Naive thymus-derived CD8-positive, alpha-beta T cell (primary cell): ENCODE results near the gene CERKL. TPM values are rescaled to one million over a fixed set of nuclear protein-coding genes. Genes with fewer than 3 reads are reported as not detected.

Experiments used
- ATAC-seq, 2 donors: fragments of 150-1000 bp; cut with Tn5 transposase in 1 of 2; sonication (Bioruptor Pico), chemical (Tn5 transposase) in 1 of 2; 1 replicate in 1 of 2; 2 replicates in 1 of 2; pipeline ENCODE4 v1.10.0; 2021; ENCODE audit warnings: mild to moderate bottlenecking in 2 of 2, moderate library complexity in 2 of 2
- POLR2A ChIA-PET: fragments of 350-600 bp; sonication (Branson Sonifier 250); formaldehyde crosslinking; loops from one replicate; lab custom pipeline; 2021; ENCODE audit warnings: antibody characterized with exemption; lab: Charles Lee
- DNase-seq, 10 donors: peaks; one replicate each; pipeline versions ENCODE4 v3.0.0 to v3.0.0-alpha.2; 2020 to 2022
- H3K27ac Mint-ChIP-seq, 10 donors: one replicate each; pipeline ENCODE4 v1.8.0; 2020 to 2022; ENCODE audit warnings: mild to moderate bottlenecking in 10 of 10, mixed read lengths in 10 of 10, moderate library complexity in 4 of 10, inconsistent platforms in 1 of 10
- H3K27me3 Mint-ChIP-seq, 5 donors: one replicate each; pipeline ENCODE4 v1.8.0; 2021 to 2022; ENCODE audit warnings: mixed read lengths in 5 of 5
- H3K36me3 Mint-ChIP-seq, 3 donors: one replicate each; pipeline ENCODE4 v1.8.0; 2020 to 2022; ENCODE audit warnings: mixed read lengths in 3 of 3, mild to moderate bottlenecking in 2 of 3, inconsistent platforms in 1 of 3
- H3K4me1 Mint-ChIP-seq, 4 donors: one replicate each; pipeline ENCODE4 v1.8.0; 2021 to 2022; ENCODE audit warnings: mixed read lengths in 4 of 4
- H3K4me3 Mint-ChIP-seq, 10 donors: one replicate each; pipeline ENCODE4 v1.8.0; 2020 to 2022; ENCODE audit warnings: mild to moderate bottlenecking in 10 of 10, mixed read lengths in 10 of 10, moderate library complexity in 6 of 10, inconsistent platforms in 1 of 10
- H3K9me3 Mint-ChIP-seq, 9 donors: one replicate each; pipeline ENCODE4 v1.8.0; 2020 to 2022; ENCODE audit warnings: mixed read lengths in 9 of 9, mild to moderate bottlenecking in 3 of 9, inconsistent platforms in 1 of 9, moderate library complexity in 1 of 9
- polyA plus RNA-seq, 3 donors: library from polyadenylated mRNA; unstranded; fragments of 300-500 nt; fragmentation: Illumina TruSeq; gene quantifications; one replicate each; pipeline ENCODE4 v1.2.3, GENCODE V29; 2021
- total RNA-seq, 8 experiments: library from RNA in 2 of 8; stranded (reverse) in 2 of 8; gene quantifications; one replicate each; pipeline ENCODE4 v1.2.3 and lab custom pipeline; 2021 to 2026

The CERKL gene
- total and polyA plus RNA-seq, 5 experiments from 2014 or later = 11.7 to 16.7 (median 13.4) TPM; not detected in 2

- peaks cover 14 to 48% (median 39%) of the 10 kb centered on the region in 5 donors for H3K27me3 Mint-ChIP-seq
- POLR2A ChIA-PET = no interaction called here
- no peaks in the 10 kb centered on the region for H3K36me3 Mint-ChIP-seq
- H3K4me3 Mint-ChIP-seq = no peak overlapping the region
- H3K4me1 Mint-ChIP-seq = peaks cover 0 to 12% (median 5%) of the 10 kb centered on the region in 4 donors
- no peak for ATAC-seq
- no peaks in the 10 kb centered on the region for H3K9me3 Mint-ChIP-seq
- no peak overlapping the region for H3K27ac Mint-ChIP-seq
- DNase-seq = no peak
These were observed 15.5 kb upstream of the CERKL start for GRCh38 chr2:181672255-181673008.

- no peak overlapping the region for H3K27ac Mint-ChIP-seq
- no peak overlapping the region for H3K4me3 Mint-ChIP-seq
These were observed 13.7 kb upstream of the CERKL start for GRCh38 chr2:181670632-181671031.

GRCh38 chr2:181667234-181667633, 10.3 kb upstream of the CERKL start:
- Mint-ChIP-seq H3K27ac (no peak overlapping the region), H3K4me3 (no peak overlapping the region), H3K36me3 (peaks cover 0 to 14% (median 4%) of the 10 kb centered on the region in 3 donors), H3K27me3 (peaks cover 11 to 30% (median 20%) of the 10 kb centered on the region in 5 donors), H3K4me1 (peaks cover 0 to under 1% (median 0%) of the 10 kb centered on the region in 4 donors), H3K9me3 (peaks cover 0 to 20% (median 13%) of the 10 kb centered on the region in 9 donors)
- DNase-seq (no peak), ATAC-seq (no peak)
- POLR2A ChIA-PET = no interaction called here

More at GRCh38 chr2:181670632-181671031, 13.7 kb upstream of the CERKL start:
- ATAC-seq = no peak
- Mint-ChIP-seq H3K4me1 (peaks cover 0 to 12% (median 5%) of the 10 kb centered on the region in 4 donors), H3K27me3 (peaks cover 14 to 46% (median 32%) of the 10 kb centered on the region in 5 donors), H3K36me3 (peaks cover 0 to 12% (median 4%) of the 10 kb centered on the region in 3 donors), H3K9me3 (peaks cover 0 to 17% (median 9%) of the 10 kb centered on the region in 9 donors)
- POLR2A ChIA-PET = no interaction called here
- DNase-seq = no peak

- DNase-seq = no peak
- Mint-ChIP-seq H3K27ac (no peak overlapping the region), H3K27me3 (peaks cover 18 to 34% (median 28%) of the 10 kb centered on the region in 5 donors), H3K36me3 (peaks cover 0 to 18% (median 4%) of the 10 kb centered on the region in 3 donors), H3K4me1 (peaks cover 0 to 2% (median under 1%) of the 10 kb centered on the region in 4 donors), H3K4me3 (no peak overlapping the region), H3K9me3 (peaks cover 0 to 20% (median 13%) of the 10 kb centered on the region in 9 donors)
- no peak for ATAC-seq
- POLR2A ChIA-PET = no interaction called here
These were observed 5.4 kb upstream of the CERKL start for GRCh38 chr2:181662287-181662686.

- Mint-ChIP-seq H3K36me3 (peaks cover 0 to 4% (median 0%) of the 10 kb centered on the region in 3 donors), H3K27me3 (peaks cover 27 to 51% (median 30%) of the 10 kb centered on the region in 5 donors), H3K4me1 (peaks cover 3 to 12% (median 9%) of the 10 kb centered on the region in 4 donors), H3K9me3 (no peaks in the 10 kb centered on the region), H3K27ac (no peak overlapping the region), H3K4me3 (no peak overlapping the region)
- POLR2A ChIA-PET = no interaction called here
- ATAC-seq (no peak), DNase-seq (no peak)
These were observed 3.3 kb upstream of the CERKL start for GRCh38 chr2:181660181-181660580.

GRCh38 chr2:181658444-181658843, 1.5 kb upstream of the CERKL start:
- ATAC-seq (no peak), DNase-seq (no peak)
- Mint-ChIP-seq H3K4me3 (no peak overlapping the region), H3K27ac (no peak overlapping the region), H3K36me3 (peaks cover 0 to 4% (median 0%) of the 10 kb centered on the region in 3 donors), H3K27me3 (peaks cover 31 to 67% (median 32%) of the 10 kb centered on the region in 5 donors), H3K9me3 (no peaks in the 10 kb centered on the region), H3K4me1 (peaks cover 3 to 12% (median 9%) of the 10 kb centered on the region in 4 donors)
- POLR2A ChIA-PET = no interaction called here

- H3K27me3 Mint-ChIP-seq = peaks cover 32 to 74% (median 38%) of the 10 kb centered on the region in 5 donors
- ATAC-seq = no peak
- peaks cover 0 to 4% (median 0%) of the 10 kb centered on the region in 3 donors for H3K36me3 Mint-ChIP-seq
- DNase-seq = no peak
- H3K27ac Mint-ChIP-seq = no peak overlapping the region
- no peaks in the 10 kb centered on the region for H3K9me3 Mint-ChIP-seq
- POLR2A ChIA-PET = no interaction called here
- H3K4me1 Mint-ChIP-seq = peaks cover 3 to 12% (median 9%) of the 10 kb centered on the region in 4 donors
- peak overlapping the region; percentile 53 to 84 (median 79) for H3K4me3 Mint-ChIP-seq
These were observed 474 bp upstream of the CERKL start for GRCh38 chr2:181657379-181657778.

- Mint-ChIP-seq H3K27me3 (peaks cover 38 to 71% (median 40%) of the 10 kb centered on the region in 5 donors), H3K27ac (no peak overlapping the region), H3K4me3 (peak overlapping the region in 4 of 10 donors; percentile 7 to 90 (median 74)), H3K9me3 (no peaks in the 10 kb centered on the region), H3K4me1 (peaks cover 3 to 12% (median 9%) of the 10 kb centered on the region in 4 donors), H3K36me3 (peaks cover 0 to 3% (median 0%) of the 10 kb centered on the region in 3 donors)
- DNase-seq (no peak), ATAC-seq (no peak)
- POLR2A ChIA-PET = no interaction called here
These were observed 1.4 kb downstream of the CERKL start for GRCh38 chr2:181655519-181655918.

GRCh38 chr2:181649436-181649979, 7.4 kb downstream of the CERKL start:
- no peak for ATAC-seq
- H3K36me3 Mint-ChIP-seq = peaks cover 0 to 5% (median 3%) of the 10 kb centered on the region in 3 donors

GRCh38 chr2:181648478-181649155, 8.3 kb downstream of the CERKL start:
- Mint-ChIP-seq H3K27me3 (peaks cover 25 to 60% (median 33%) of the 10 kb centered on the region in 5 donors), H3K36me3 (peaks cover 0 to 5% (median 3%) of the 10 kb centered on the region in 3 donors), H3K27ac (no peak overlapping the region), H3K4me1 (no peaks in the 10 kb centered on the region), H3K4me3 (no peak overlapping the region), H3K9me3 (peaks cover 0 to 2% (median 0%) of the 10 kb centered on the region in 9 donors)
- ATAC-seq (no peak), DNase-seq (no peak)
- POLR2A ChIA-PET = no interaction called here

More at GRCh38 chr2:181649436-181649979, 7.4 kb downstream of the CERKL start:
- peaks cover 0 to 2% (median 0%) of the 10 kb centered on the region in 9 donors for H3K9me3 Mint-ChIP-seq
- H3K27me3 Mint-ChIP-seq = peaks cover 23 to 61% (median 33%) of the 10 kb centered on the region in 5 donors
- DNase-seq = no peak
- no peaks in the 10 kb centered on the region for H3K4me1 Mint-ChIP-seq
- no peak overlapping the region for H3K4me3 Mint-ChIP-seq
- POLR2A ChIA-PET = no interaction called here
- H3K27ac Mint-ChIP-seq = peak overlapping the region in 1 of 10 donors; percentile 8

- ATAC-seq (no peak), DNase-seq (no peak)
- Mint-ChIP-seq H3K27ac (no peak overlapping the region), H3K36me3 (peaks cover 0 to 5% (median 3%) of the 10 kb centered on the region in 3 donors), H3K9me3 (peaks cover 0 to 2% (median 0%) of the 10 kb centered on the region in 9 donors), H3K4me1 (no peaks in the 10 kb centered on the region), H3K4me3 (no peak overlapping the region), H3K27me3 (peaks cover 19 to 54% (median 26%) of the 10 kb centered on the region in 5 donors)
- POLR2A ChIA-PET = no interaction called here
These were observed 10.4 kb downstream of the CERKL start for GRCh38 chr2:181646415-181646987.

GRCh38 chr2:181643151-181643550, 13.8 kb downstream of the CERKL start:
- POLR2A ChIA-PET = no interaction called here
- Mint-ChIP-seq H3K9me3 (no peaks in the 10 kb centered on the region), H3K27me3 (peaks cover 16 to 38% (median 19%) of the 10 kb centered on the region in 5 donors), H3K4me1 (no peaks in the 10 kb centered on the region), H3K4me3 (no peak overlapping the region), H3K27ac (no peak overlapping the region), H3K36me3 (peaks cover 0 to 3% (median 0%) of the 10 kb centered on the region in 3 donors)
- DNase-seq (no peak), ATAC-seq (no peak)
